OCI-LY7 (cell line): ENCODE results near the gene ANKRD39.

Experiments
- EZH2phosphoT487 ChIP-seq: fragments of 200-600 bp; sonication (generic); IDR thresholded peaks from 2 replicates; pipeline ENCODE4 v1.6.1; 2018; ENCODE audit warnings: low read depth, borderline replicate concordance, mild to moderate bottlenecking, mixed run types, antibody characterized with exemption, low read length, moderate library complexity, mixed read lengths
- TF ChIP-seq, protein P1 (sequence below): fragments of 200-600 bp; sonication (generic); conservative IDR thresholded peaks from 2 replicates; pipeline ENCODE4 v1.5.1; 2014; ENCODE audit warnings: mild to moderate bottlenecking, antibody characterized with exemption, low read length, moderate library complexity, mixed read lengths

DNA sequence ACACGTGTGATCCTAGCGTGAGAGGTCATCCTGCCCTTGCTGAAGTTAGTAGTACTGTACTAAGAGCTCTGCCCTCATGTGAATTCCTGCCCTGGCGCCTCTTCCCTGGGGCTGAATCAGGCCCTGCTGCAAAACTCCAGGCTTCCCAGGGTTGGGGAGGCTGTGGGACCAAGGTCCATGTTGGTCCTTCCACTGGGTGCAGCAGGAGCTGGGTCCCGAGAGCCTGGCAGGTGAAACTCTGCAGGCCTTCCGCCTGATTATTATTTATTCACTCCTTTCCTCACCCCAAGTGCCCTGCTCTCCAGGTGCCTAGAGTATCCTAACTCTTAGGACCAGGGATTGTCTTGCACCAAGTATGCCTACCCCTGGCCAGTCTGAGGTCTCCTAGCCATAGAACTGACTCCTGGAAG lies 47.0 kb downstream of the ANKRD39 start:
- TF ChIP-seq, protein P1, sequence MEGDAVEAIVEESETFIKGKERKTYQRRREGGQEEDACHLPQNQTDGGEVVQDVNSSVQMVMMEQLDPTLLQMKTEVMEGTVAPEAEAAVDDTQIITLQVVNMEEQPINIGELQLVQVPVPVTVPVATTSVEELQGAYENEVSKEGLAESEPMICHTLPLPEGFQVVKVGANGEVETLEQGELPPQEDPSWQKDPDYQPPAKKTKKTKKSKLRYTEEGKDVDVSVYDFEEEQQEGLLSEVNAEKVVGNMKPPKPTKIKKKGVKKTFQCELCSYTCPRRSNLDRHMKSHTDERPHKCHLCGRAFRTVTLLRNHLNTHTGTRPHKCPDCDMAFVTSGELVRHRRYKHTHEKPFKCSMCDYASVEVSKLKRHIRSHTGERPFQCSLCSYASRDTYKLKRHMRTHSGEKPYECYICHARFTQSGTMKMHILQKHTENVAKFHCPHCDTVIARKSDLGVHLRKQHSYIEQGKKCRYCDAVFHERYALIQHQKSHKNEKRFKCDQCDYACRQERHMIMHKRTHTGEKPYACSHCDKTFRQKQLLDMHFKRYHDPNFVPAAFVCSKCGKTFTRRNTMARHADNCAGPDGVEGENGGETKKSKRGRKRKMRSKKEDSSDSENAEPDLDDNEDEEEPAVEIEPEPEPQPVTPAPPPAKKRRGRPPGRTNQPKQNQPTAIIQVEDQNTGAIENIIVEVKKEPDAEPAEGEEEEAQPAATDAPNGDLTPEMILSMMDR: no peak
- no peak for TF ChIP-seq EZH2phosphoT487
